OCI-LY7 (cell line): ENCODE measurements around the gene LYRM9.

Experiments used
- EZH2phosphoT487 ChIP-seq: fragments of 200-600 bp; sonication (generic); IDR thresholded peaks from 2 replicates; pipeline ENCODE4 v1.6.1; 2018; ENCODE audit warnings: low read depth, borderline replicate concordance, mild to moderate bottlenecking, mixed run types, antibody characterized with exemption, low read length, moderate library complexity, mixed read lengths
- TF ChIP-seq, protein P1 (sequence below): fragments of 200-600 bp; sonication (generic); conservative IDR thresholded peaks from 2 replicates; pipeline ENCODE4 v1.5.1; 2014; ENCODE audit warnings: mild to moderate bottlenecking, antibody characterized with exemption, low read length, moderate library complexity, mixed read lengths

- TF ChIP-seq, protein P1, sequence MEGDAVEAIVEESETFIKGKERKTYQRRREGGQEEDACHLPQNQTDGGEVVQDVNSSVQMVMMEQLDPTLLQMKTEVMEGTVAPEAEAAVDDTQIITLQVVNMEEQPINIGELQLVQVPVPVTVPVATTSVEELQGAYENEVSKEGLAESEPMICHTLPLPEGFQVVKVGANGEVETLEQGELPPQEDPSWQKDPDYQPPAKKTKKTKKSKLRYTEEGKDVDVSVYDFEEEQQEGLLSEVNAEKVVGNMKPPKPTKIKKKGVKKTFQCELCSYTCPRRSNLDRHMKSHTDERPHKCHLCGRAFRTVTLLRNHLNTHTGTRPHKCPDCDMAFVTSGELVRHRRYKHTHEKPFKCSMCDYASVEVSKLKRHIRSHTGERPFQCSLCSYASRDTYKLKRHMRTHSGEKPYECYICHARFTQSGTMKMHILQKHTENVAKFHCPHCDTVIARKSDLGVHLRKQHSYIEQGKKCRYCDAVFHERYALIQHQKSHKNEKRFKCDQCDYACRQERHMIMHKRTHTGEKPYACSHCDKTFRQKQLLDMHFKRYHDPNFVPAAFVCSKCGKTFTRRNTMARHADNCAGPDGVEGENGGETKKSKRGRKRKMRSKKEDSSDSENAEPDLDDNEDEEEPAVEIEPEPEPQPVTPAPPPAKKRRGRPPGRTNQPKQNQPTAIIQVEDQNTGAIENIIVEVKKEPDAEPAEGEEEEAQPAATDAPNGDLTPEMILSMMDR: no peak
- TF ChIP-seq EZH2phosphoT487: no peak
Observed at GRCh38 chr17:27927781-27928180, 34.6 kb upstream of the LYRM9 start.
